Suprapubic skin (tissue), 3 donors: ENCODE results near the gene MAFF.

Experiments used
- CTCF ChIP-seq, 2 donors: fragments of 200-600 bp in 1 of 2; fragments of 450-650 bp in 1 of 2; sonication (generic) in 1 of 2; IDR thresholded peaks; one replicate each; pipeline ENCODE4 v1.5.1; 2016 to 2019; ENCODE audit warnings: antibody characterized with exemption in 2 of 2, mild to moderate bottlenecking in 1 of 2, moderate library complexity in 1 of 2
- POLR2A ChIP-seq, 2 donors: fragments of 450-650 bp; IDR thresholded peaks; one replicate each; pipeline ENCODE4 v1.6.1; 2017; ENCODE audit warnings: antibody characterized with exemption in 2 of 2, mild to moderate bottlenecking in 2 of 2, moderate library complexity in 2 of 2

DNA sequence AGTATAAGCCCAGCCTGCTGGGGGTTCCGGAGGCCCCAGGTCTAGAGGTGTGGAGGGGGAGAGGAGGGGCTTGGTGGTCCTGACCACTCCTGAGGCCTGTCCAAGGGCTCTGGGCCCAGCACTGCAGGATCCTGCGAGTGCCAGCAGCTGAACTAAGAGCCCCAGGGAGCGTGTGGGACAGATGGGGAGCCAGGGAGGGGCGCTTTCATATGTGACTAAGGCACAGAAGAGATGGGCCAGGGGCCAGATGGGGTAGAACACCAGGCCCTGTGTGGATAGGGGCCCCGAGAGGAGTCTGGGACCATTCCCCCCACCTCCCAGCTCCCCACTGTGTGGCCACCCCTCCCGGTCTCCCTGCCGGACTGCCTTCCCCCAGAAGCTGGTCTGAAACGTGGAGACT, 18.4 kb downstream of the MAFF start:
- TF ChIP-seq CTCF (IDR thresholded peaks at IDR 0.05) (no peak), POLR2A (IDR thresholded peaks at IDR 0.05) (no peak)
